HG03520 (cell line): Measurements from ENCODE around the gene C17orf50.

Experiments
- ATAC-seq: cut with Tn5 transposase; IDR thresholded peaks from one replicate; pipeline ENCODE4 v1.9.1; 2021; ENCODE audit warnings: mild to moderate bottlenecking, moderate library complexity; ENCODE audit not compliant: unreplicated experiment

C17orf50 gene

GRCh38 chr17:35733366-35733765 lies 27.3 kb upstream of the C17orf50 start:
- ATAC-seq = no peak

- ATAC-seq = no peak
Measured at GRCh38 chr17:35734396-35734795, 26.3 kb upstream of the C17orf50 start.

GRCh38 chr17:35735036-35735805 lies 25.5 kb upstream of the C17orf50 start:
- no peak for ATAC-seq

- no peak for ATAC-seq
Measured at GRCh38 chr17:35736236-35736635, 24.5 kb upstream of the C17orf50 start.

- ATAC-seq = no peak
Measured at GRCh38 chr17:35738519-35739133, 22.1 kb upstream of the C17orf50 start.

GRCh38 chr17:35740216-35740615 lies 20.5 kb upstream of the C17orf50 start:
- no peak for ATAC-seq

- ATAC-seq = no peak
Measured at GRCh38 chr17:35740997-35741931, 19.4 kb upstream of the C17orf50 start.

GRCh38 chr17:35742496-35742895 lies 18.2 kb upstream of the C17orf50 start:
- no peak for ATAC-seq

- no peak for ATAC-seq
Measured at GRCh38 chr17:35742896-35743477, 17.7 kb upstream of the C17orf50 start.

GRCh38 chr17:35743626-35744328 lies 16.9 kb upstream of the C17orf50 start:
- no peak for ATAC-seq

- no peak for ATAC-seq
Measured at GRCh38 chr17:35744830-35745229, 15.9 kb upstream of the C17orf50 start.

- ATAC-seq = no peak
Measured at GRCh38 chr17:35745246-35745645, 15.4 kb upstream of the C17orf50 start.

- no peak for ATAC-seq
Measured at GRCh38 chr17:35745749-35746320, 14.9 kb upstream of the C17orf50 start.

GRCh38 chr17:35747540-35748017 lies 13.1 kb upstream of the C17orf50 start:
- no peak for ATAC-seq

- no peak for ATAC-seq
Measured at GRCh38 chr17:35748341-35748841, 12.3 kb upstream of the C17orf50 start.

- no peak for ATAC-seq
Measured at GRCh38 chr17:35748979-35749378, 11.7 kb upstream of the C17orf50 start.

- ATAC-seq = no peak
Measured at GRCh38 chr17:35749560-35750412, 10.9 kb upstream of the C17orf50 start.

GRCh38 chr17:35750526-35751395 lies 9.9 kb upstream of the C17orf50 start:
- no peak for ATAC-seq
